Testis (tissue), 3 donors: ENCODE results near the gene MAP4K2. TPM values are rescaled to one million over a fixed set of nuclear protein-coding genes. Genes with fewer than 3 reads are reported as not detected.

Source experiments
- DNase-seq: peaks from one replicate; pipeline ENCODE4 v3.0.0-alpha.2; 2019
- H3K27ac ChIP-seq, 2 donors: fragments of 200-600 bp; sonication (generic); one replicate each; pipeline ENCODE4 v1.5.1; 2019
- H3K27me3 ChIP-seq: fragments of 200-600 bp; sonication (generic); one replicate; pipeline ENCODE4 v1.5.1; 2019
- H3K36me3 ChIP-seq: fragments of 200-600 bp; sonication (generic); one replicate; pipeline ENCODE4 v1.5.1; 2017; ENCODE audit warnings: low read depth; ENCODE audit errors: missing control alignments
- H3K4me1 ChIP-seq: fragments of 200-600 bp; sonication (generic); one replicate; pipeline ENCODE4 v1.5.1; 2019
- H3K4me3 ChIP-seq, 2 donors: fragments of 200-600 bp; sonication (generic); one replicate each; pipeline ENCODE4 v1.5.1; 2017 to 2019
- H3K9me3 ChIP-seq: fragments of 200-600 bp; sonication (generic); one replicate; pipeline ENCODE4 v1.5.1; 2017
- POLR2A ChIP-seq: fragments of 450-650 bp; IDR thresholded peaks from one replicate; pipeline ENCODE4 v1.6.1; 2017; ENCODE audit warnings: antibody characterized with exemption, mild to moderate bottlenecking, moderate library complexity
- WGBS, 2 donors: methylation state at CpG; one replicate each; pipeline ENCODE4 v1.1.5; 2018; 5-methylcytosine and 5-hydroxymethylcytosine counted together
- intact Hi-C: fragments of 100-400 bp; cut with DNase I; formaldehyde crosslinking; loops from one replicate; pipeline ENCODE4 v1.15.1; 2023; ENCODE audit warnings: low total_unique reads
- polyA plus RNA-seq: library from polyadenylated mRNA; stranded (reverse); fragments of 350-450 nt; fragmentation: Illumina TruSeq; extraction: RNeasy Lipid Tissue Mini Kit (QIAGEN cat#74804); gene quantifications from one replicate; pipeline ENCODE4 v1.2.3, GENCODE V29; 2014; ENCODE audit warnings: low read depth, low replicate concordance; ENCODE audit not compliant: insufficient read depth
- total RNA-seq, 2 donors: library from RNA; depleted of rRNA; stranded (reverse); fragments of >200 nt; gene quantifications; one replicate each; pipeline ENCODE4 v1.2.3, GENCODE V29; 2016
- TF ChIP-seq, protein P1 (sequence below), 3 experiments: fragments of 450-650 bp in 2 of 3; fragments of 200-600 bp in 1 of 3; sonication (generic) in 1 of 3; IDR thresholded peaks; one replicate each; pipeline ENCODE4 v1.5.1; 2016 to 2019; ENCODE audit warnings: antibody characterized with exemption in 3 of 3, mild to moderate bottlenecking in 2 of 3, moderate library complexity in 1 of 3

The MAP4K2 gene
- total and polyA plus RNA-seq, 3 donors from 2014 or later = 14.9 to 29.8 (median 27.7) TPM

DNA sequence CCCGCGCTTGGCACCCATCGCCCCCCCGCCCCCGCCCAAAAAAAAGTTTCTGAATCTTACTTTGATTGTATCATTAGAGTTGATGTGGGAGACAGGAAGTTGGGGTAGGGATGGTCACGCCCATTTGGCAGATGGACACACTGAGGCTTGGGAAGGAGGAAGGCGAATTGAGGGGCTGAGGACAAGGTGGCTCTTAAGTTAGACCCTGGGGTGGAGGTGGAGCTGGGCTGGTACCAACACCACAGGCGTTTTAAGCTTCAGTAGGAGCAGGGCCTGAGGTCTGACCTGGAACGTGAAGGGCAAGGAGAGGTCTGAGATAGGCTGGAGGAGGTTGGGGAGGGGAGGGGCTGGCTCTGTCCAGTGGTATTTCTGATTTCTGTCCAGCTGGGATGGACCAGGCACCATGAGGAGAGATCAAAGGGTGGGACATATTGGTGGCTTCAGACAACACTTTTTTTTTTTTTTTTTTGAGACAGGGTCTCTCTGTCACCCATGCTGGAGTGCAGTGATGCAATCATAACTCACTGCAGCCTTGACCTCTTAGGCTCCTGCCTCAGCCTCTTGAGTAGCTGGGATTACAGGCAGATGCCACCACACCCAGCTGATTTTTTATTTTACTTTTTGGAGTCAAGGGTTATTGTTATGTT, 42.2 kb upstream of the MAP4K2 start:
- WGBS, 2 donors = 14 to 17% methylated on average over 9 of the region's 9 CpGs
- no peaks in the 10 kb centered on the region for H3K9me3 ChIP-seq
- H3K36me3 ChIP-seq = no peaks in the 10 kb centered on the region
- no peak for DNase-seq
- TF ChIP-seq, protein P1, sequence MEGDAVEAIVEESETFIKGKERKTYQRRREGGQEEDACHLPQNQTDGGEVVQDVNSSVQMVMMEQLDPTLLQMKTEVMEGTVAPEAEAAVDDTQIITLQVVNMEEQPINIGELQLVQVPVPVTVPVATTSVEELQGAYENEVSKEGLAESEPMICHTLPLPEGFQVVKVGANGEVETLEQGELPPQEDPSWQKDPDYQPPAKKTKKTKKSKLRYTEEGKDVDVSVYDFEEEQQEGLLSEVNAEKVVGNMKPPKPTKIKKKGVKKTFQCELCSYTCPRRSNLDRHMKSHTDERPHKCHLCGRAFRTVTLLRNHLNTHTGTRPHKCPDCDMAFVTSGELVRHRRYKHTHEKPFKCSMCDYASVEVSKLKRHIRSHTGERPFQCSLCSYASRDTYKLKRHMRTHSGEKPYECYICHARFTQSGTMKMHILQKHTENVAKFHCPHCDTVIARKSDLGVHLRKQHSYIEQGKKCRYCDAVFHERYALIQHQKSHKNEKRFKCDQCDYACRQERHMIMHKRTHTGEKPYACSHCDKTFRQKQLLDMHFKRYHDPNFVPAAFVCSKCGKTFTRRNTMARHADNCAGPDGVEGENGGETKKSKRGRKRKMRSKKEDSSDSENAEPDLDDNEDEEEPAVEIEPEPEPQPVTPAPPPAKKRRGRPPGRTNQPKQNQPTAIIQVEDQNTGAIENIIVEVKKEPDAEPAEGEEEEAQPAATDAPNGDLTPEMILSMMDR (IDR thresholded peaks at IDR 0.05) = no peak
- no peak for TF ChIP-seq POLR2A
- intact Hi-C loops = loop anchor here (5.0 to 10.0 kb wide), 2 partner anchors 47 to 170 kb away; partner anchors contain the start of gene ARL2
- peak overlapping the region in 1 of 2 donors; percentile 19 for H3K27ac ChIP-seq
- peak overlapping the region; percentile 49 to 58 for H3K4me3 ChIP-seq
- no peaks in the 10 kb centered on the region for H3K27me3 ChIP-seq
- H3K4me1 ChIP-seq = peaks cover 6% of the 10 kb centered on the region

- peak within 1 kb of the TSS in 1 of 2 donors; percentile 19 for H3K27ac ChIP-seq
- WGBS, 2 donors = 2 to 3% methylated on average over 17 to 72 of the region's 96 CpGs
- intact Hi-C loops = loop anchor here (5.0 to 10.0 kb wide), 2 partner anchors 48 to 170 kb away; partner anchors contain the start of gene ARL2
- H3K4me3 ChIP-seq = peak within 1 kb of the TSS; percentile 49 to 58
- no peaks in the 10 kb centered on the region for H3K9me3 ChIP-seq
- DNase-seq = peak; percentile 77
- peaks cover 6% of the 10 kb centered on the region for H3K4me1 ChIP-seq
- no peaks in the 10 kb centered on the region for H3K36me3 ChIP-seq
- no peak for TF ChIP-seq POLR2A
- TF ChIP-seq, protein P1 (IDR thresholded peaks at IDR 0.05) = peak; percentile 25 to 65 (median 58)
- H3K27me3 ChIP-seq = no peaks in the 10 kb centered on the region
These were observed 41.5 kb upstream of the MAP4K2 start, which contains the start of gene CDC42BPG for GRCh38 chr11:64844330-64845128. Gene CDC42BPG (minus strand): TSS chr11:64844653. CDS start chr11:64844569, 84 bp downstream.

DNA sequence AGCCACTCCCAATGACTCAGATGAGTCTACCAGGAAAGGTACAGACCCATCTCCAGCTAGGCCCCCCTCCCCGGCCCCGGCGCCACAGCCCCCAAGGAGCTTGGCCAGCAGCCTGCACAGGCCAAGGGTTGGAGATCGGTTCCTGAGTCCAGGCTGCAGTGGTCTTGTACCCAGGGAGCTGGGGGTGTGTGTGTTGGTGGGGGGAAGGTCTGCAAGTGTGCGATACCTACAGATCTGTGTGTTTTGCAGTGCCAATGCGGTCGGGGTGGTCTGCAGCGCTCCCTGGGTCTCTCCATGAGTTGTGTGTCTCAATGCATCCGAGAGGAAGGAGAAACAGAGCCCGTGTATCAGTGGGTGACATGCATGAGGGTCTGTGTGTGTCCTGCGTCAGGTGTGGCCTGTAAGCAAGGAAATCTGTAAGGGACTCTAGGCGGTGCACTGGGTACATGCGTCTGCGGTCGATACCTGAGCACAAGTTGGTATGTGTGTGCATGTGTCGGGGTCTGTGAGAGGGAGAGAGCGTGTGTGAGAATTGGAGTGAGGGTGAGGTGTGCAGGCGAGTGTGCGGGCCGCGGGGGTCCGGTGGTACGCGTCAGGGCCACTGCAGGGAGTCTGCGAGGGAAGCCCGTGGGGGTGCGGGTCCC, 40.8 kb upstream of the MAP4K2 start:
- intact Hi-C loops = loop anchor here (10.0 kb wide), 1 partner anchor 171 kb away; the partner anchor contains the start of gene ARL2
- DNase-seq = no peak

GRCh38 chr11:64842851-64843685, 40.1 kb upstream of the MAP4K2 start:
- peaks cover 6% of the 10 kb centered on the region for H3K4me1 ChIP-seq
- no peaks in the 10 kb centered on the region for H3K36me3 ChIP-seq
- intact Hi-C loops = loop anchor here (10.0 kb wide), 1 partner anchor 172 kb away; the partner anchor contains the start of gene ARL2
- TF ChIP-seq, protein P1 (IDR thresholded peaks at IDR 0.05) = no peak
- TF ChIP-seq POLR2A = no peak
- H3K9me3 ChIP-seq = no peaks in the 10 kb centered on the region
- no peaks in the 10 kb centered on the region for H3K27me3 ChIP-seq
- no peak overlapping the region for H3K4me3 ChIP-seq
- no peak for DNase-seq
- 72 to 76% methylated on average over 12 to 19 of the region's 19 CpGs for WGBS, 2 donors
- H3K27ac ChIP-seq = no peak overlapping the region

More for the DNA sequence above, 40.8 kb upstream of the MAP4K2 start:
- H3K9me3 ChIP-seq = no peaks in the 10 kb centered on the region
- TF ChIP-seq POLR2A = no peak
- TF ChIP-seq, protein P1 (IDR thresholded peaks at IDR 0.05) = no peak
- peaks cover 6% of the 10 kb centered on the region for H3K4me1 ChIP-seq
- H3K4me3 ChIP-seq = peak overlapping the region; percentile 49 to 58
- no peak overlapping the region for H3K27ac ChIP-seq
- no peaks in the 10 kb centered on the region for H3K36me3 ChIP-seq
- H3K27me3 ChIP-seq = no peaks in the 10 kb centered on the region
- 41 to 50% methylated on average over 17 to 27 of the region's 27 CpGs for WGBS, 2 donors
